Measurements from ENCODE around the gene LDLRAP1.
A peak's percentile ranks its signal among the peaks of the same experiment; 100 is the strongest.
"Not testable (repeated sequence)": the region's sequence is repeated elsewhere in the genome, so short reads cannot be mapped to it uniquely, and the experiment has no call there.

The LDLRAP1 gene

DNA sequence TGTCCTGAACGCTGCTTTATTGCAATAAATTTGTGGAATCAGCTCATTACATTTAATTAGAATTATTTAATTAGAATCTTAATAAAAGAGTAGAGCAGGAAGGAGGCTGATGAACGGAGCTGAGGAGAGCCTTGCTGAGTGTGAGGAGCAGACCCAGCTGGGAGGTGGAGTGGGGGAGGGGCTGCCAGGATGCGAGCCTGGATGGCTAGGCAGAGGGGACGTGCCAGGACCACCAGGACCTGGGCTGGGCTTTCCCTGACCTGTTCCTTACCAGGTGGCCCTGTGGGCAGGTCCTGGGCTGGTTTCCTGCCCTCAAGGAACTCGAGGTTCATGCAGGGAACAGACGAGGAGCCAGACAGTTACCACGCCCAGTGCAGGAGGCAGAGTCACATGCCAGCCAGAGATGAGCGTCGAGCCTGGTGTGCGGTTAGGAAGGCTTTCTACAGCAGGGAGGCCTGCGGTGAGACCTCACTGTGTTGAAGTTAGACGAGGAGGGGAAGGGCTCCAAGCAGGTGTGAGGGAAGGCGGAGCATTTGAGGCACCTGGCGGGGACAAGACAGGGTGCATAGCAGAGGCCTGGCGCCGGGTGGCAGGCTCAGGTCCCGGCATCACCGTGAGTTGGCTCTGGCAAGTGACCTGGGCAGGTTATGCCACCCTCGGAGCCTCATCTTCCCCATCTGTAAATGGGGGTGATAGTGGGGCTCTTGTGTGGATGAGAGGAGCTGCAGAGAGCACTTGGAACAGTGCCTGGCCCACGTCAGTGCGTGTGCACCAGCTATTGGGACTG lies 33.9 kb downstream of the LDLRAP1 start:
- no peak for DNase-seq (ENCODE audit: low spot score)

DNA sequence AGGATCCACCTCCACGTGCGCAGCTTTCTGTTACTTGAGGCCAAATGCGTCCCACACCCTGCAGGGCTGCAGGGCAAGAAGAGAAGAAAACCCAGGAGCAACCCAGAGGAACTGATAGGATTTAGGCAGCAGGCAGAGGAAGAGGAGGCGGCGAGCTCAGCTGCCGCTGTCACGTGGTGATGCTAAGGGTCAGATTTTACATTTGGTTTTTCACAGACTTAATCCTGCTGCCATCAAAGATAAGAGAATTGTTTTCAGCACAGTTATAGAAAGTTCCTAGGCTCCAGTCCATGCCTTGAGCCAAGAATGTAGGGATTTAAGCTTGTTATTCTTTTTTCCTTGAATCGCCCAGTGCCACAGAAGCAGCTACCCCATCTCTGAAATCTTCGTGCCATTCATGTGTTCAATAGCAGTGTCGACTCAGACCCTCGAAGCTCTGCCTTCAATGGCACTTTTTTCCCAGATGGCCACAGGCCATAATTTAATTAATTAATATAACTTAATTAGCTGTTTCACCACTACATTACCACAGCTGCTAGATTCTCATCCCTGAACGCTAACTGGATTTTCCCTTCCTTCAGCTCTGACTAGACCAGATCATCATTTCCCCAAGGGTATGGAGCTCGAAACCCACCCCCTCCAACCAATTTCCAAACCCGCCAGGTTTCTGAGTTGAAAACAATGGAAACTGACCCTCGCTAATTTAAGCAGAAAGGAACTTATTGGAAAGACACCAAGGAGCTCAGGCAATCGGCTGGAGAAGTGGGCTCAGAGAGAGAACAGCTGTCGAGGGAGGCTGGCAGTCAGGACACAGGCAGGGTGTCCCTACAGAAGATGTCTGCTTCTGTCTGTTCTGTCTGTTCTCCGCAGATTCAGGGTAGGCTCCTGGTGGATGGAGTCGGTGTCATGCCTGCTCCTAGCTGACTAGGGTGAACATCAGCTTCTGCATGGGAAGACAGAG lies 36.2 kb downstream of the LDLRAP1 start:
- DNase-seq (ENCODE audit: low spot score): no peak

DNA sequence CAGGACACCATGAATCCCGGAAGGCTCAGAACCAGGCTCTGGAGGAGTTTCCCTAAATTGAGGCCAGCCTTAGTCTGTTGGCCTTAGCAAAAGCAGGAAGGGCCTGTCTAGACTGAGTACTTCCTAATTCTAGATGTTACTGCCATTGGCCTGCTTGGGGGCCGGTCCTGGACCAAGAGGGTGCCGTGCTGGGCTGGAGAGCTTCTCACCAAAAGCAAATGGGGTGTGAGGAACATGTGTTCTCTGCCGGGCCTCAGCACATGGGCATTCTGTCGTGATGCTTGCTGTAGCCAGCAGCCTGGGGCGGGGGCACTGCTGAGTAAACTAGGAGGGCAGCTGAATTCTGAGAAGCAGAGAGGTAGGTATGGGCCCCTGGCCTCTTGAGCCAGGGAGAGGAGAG lies 37.5 kb downstream of the LDLRAP1 start:
- DNase-seq (ENCODE audit: low spot score): no peak

DNA sequence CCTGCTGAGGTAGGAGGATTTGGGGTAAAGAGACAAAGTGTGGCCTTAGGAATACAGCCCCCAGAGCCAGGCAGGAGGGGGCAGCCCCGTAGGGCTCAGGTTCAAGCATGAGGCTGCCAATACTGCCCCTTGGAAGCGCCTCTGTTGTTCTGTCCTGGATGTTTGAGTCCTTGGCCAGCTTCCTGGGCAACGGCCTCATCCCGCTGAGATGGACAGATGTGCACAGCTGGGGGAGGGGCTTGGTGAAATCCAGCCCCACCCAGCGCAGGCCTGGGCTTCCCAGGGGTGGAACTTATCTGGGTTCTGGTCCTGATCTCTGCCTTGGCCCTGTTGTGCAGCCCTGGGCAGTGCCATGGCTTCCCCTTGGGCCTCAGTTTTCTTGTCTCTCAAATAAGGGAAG lies 38.4 kb downstream of the LDLRAP1 start:
- no peak for DNase-seq (ENCODE audit: low spot score)

DNA sequence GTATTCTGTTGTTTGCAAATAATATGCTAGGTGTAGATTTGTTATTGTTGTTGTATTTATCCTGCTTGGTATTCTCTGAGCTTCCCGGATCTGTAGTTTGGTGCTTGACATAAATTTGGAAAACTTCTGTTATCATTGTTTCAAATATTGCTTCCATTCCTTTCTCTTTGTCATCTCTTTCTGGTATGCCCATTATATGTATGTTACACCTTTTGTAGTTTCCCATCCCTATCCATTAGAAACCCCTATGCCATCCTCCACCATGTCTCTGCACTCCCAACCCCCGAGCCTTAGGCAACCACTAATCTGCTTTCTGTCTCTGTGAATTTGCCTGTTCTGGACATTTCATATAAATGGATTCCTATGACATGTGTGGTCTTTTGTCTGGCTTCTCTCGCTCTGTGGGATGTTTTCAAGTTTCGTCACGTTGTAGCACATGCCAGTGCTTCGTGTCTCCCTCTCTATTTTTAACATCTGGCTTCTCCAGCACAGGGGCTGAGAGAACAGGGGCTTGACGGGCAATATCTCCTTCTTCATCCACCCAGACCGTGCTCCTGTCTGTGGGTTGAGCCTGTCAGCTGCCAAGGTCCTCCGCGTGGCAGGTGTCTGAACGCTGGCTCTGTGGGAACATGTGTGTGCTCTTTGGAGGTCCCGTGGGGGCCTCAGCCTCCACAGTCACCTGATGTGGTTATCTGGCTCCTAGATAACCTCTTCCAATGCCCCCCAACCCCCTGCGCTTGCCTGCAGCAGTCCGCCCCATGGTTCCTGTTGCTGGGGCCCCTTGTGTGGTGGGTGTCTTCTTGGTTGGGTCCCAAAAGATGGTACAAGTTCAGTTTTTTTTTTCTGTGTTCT lies 40.3 kb downstream of the LDLRAP1 start:
- DNase-seq (ENCODE audit: low spot score): no peak

DNA sequence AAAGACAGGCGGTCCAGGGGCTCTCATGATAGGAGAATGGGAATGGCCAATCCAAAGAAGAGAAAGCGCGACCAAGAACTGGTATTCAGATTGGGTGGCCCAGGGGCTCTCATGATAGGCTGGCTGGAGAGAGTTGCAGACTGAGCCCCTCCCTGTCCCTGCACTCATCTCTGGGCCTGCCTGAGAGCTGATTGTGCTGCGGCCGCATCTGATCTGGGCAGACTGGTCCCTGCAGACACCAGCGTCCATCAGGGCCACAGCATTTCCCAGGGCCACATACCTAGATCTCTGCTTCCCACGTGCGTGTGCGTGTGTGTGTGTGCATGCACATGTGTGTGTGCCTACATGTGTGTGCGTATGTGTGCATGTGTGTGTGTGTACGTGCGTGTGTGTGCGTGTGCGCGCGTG lies 42.8 kb downstream of the LDLRAP1 start:
- DNase-seq (ENCODE audit: low spot score): no peak

DNA sequence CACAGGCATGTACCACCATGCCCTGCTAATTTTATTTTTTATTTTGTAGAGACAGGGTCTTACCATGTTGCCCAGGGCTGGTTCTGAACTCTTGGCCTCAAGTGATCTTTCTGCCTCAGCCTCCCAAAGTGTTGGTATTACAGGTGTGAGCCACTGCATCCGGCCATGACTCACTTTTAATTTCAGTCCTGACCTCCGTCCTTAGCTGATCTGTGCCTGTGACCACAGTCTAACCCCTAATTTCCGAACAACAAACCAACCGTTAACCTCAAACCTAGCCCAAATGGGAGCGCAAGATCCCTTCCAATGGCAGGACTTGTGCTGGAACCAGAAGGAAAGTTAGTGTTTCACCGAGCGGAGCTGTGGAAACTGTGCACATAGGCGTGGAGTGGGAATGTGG lies 43.9 kb downstream of the LDLRAP1 start:
- no peak for DNase-seq (ENCODE audit: low spot score)

DNA sequence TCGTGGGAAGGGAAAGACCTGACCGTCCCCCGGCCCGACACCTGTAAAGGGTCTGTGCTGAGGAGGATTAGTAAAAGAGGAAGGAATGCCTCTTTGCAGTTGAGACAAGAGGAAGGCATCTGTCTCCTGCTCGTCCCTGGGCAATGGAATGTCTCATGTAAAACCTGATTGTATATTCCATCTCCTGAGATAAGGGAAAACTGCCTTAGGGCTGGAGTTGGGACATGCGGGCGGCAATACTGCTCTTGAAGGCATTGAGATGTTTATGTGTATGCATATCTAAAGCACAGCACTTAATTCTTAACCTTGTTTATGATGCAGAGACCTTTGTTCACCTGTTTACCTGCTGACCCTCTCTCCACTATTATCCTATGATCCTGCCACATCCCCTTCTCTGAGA lies 44.8 kb downstream of the LDLRAP1 start:
- DNase-seq (ENCODE audit: low spot score): not testable (repeated sequence)

DNA sequence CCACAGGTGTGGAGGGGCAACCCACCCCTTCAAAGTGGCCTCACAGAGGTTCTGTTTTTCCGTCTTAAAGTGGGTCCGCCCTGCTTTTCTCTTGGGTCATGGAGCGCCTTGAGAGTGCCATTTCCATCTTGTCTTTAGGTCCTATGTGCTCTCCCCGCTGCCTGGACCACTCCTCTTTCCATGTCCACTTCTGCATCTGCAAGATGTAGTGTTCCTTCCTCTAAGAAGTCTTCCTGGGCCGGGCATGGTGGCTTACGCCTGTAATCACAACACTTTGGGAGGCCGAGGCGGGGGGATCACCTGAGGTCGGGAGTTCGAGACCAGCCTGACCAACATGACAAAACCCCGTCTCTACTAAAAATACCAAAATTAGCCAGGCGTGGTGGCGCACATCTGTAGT lies 45.4 kb downstream of the LDLRAP1 start:
- DNase-seq (ENCODE audit: low spot score): not testable (repeated sequence)

DNA sequence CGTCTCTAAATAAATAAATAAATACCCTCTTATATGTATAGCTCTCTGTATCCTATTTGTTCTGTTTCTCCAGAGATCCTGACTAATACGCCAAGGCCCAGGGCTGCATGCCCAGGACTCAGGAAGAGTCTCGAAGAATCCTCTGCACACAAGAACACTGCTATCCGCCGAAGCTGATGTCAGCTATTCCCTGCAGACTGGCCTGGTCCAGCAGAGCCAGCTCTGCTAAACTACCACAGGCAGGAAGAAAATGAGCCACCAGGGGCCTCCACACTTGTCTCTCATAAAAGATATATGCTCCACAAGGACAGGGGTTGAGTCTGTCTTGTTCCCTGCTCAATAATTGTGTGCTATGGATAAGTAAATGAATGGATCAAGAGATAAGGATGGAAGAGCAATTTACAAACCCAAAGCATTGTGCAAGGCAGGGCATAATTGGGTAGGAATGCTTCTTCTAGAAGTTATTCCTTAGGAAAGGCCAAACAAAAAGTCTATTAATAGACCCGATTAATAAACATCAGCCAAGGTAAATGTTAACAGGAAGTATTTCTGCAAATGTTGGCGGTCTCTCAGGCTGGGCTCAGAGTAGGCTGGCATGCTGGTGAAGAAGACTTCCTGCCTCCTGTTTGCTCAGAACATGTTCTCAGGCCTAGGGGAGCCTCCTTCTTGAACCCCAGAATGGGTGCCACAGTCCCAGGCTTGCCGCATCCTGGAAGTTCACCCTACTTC lies 46.9 kb downstream of the LDLRAP1 start:
- DNase-seq (ENCODE audit: low spot score): no peak

DNA sequence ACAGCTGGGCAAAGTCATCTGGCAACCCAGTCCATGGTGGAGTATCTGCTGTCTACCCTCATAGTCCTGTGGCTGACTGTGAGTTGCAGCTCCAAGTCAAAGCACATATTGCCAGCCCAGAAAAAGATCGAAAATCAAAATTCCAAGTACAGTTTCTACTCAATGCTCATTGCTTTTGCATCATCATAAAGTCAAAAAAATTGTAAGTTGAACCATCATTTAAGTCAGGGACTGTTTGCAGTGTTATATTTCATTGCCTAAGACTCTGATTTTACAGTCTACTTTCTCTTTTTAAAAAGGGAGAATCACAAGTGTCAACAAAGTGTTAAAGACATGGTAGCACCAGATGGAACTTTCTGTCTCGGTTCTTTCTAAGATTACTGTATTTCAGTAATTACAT lies 50.5 kb downstream of the LDLRAP1 start:
- DNase-seq (ENCODE audit: low spot score): no peak

DNA sequence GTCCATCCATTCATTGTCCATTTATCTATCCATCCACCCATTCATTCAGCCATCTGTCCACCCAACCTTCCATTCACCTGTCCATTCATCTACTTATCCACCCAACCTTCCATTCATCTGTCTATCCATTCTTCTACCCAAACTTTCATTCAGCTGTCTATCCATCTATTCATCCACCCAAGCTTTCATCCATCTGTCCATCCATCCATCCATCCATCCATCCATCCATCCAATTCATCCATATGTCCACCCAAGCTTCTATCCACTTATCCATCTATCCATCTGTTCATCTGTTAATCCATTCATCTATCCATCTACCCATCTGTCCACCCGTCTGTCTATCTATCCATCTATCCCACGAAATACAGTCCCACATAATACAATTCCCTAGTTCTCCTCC lies 51.6 kb downstream of the LDLRAP1 start:
- DNase-seq (ENCODE audit: low spot score): no peak

DNA sequence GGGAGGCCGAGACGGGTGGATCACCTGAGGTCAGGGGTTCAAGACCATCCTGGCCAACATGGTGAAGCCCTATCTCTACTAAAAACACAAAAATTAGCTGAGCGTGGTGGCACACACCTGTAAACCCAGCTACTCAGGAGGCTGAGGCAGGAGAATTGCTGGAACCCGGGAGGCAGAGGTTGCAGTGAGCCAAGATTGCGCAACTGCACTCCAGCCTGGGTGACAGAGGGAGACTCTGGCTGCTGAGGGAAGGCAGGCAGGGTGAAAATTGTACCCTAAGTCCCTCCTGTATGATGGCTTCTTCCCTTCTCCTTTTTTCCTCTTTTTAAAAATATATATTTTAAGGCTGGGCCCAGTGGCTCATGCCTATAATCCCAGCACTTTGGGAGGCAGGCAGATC lies 53.2 kb downstream of the LDLRAP1 start:
- DNase-seq (ENCODE audit: low spot score): not testable (repeated sequence)

DNA sequence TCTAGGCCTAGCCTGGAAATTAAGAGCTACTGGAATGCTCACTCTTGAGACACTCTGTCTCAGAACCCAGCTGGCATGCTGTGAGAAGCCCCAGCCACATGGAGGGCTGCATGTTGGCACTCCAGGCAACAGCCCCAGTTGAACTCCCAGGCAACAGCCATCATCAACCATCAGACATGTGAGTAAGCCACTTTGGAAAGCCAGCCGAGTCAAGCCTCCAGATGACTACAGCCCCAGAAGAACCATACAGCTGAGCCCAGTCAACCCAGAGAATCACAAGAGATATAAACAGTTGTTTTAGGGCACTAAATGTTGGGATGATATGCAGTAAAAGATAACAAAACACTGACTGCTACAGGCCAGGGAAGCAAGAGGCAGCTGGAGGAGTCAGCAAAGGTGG lies 55.5 kb downstream of the LDLRAP1 start:
- DNase-seq (ENCODE audit: low spot score): no peak

DNA sequence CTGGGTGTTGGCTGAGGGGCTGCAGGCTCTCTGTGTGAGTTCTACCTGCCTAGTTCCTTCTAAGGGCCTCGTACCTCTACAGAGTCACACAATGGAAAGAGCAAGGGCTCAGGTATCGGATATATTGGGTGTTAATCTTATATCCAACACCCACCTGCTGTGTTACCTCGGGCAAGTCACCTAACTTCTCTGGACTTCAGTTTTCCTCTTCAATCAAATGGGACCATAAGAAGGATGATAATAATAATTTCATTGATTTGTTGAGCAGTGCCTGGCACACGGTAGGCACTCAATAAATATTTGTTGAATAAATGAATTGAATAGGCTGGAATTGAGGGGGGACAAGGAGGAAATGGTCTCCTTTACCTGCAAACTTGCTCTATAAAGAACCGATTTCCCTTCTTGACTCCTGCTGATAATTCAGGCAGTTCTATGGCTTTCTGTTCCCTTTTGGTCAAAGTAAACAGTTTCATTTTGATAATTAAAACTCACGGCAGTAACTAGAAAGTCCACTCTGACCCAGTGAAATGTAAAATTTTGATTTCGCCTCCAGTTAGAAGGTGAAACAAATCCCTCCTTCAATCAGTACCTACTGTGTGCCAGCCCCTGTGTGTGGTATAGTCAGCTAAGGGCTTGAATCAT lies 56.7 kb downstream of the LDLRAP1 start:
- DNase-seq (ENCODE audit: low spot score): no peak

DNA sequence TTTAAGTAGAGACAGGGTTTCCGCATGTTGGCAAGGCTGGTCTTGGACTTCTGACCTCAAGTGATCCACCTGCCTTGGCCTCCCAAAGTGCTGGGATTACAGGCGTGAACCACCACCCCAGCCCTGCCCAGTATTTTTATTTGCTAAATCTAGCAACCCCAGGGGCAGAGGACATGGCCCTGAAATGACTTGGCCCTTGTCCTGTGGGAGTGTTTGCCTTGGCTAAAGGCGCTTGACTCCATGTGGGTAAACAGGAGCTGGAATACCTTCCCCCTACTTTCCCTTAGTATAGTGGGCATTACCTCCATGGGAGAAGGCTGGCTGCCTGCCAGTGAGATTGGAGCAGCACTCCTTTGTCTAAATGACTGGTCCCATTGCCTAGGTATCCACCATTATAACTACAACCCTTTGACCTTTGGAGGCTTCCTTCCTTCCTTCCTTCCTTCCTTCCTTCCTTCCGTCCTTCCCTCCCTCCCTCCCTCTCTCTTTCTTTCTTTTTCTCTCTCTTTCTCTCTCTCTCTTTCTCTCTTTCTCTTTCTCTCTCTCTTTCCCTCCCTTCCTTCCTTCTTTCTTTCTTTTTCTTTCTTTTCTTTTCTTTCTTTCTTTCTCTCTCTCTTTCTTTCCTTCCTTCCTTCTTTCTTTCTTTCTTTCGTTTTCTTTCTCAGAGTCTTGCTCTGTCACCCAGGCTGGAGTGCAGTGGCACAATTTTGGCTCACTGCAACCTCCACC lies 57.7 kb downstream of the LDLRAP1 start:
- not testable (repeated sequence) for DNase-seq (ENCODE audit: low spot score)

DNA sequence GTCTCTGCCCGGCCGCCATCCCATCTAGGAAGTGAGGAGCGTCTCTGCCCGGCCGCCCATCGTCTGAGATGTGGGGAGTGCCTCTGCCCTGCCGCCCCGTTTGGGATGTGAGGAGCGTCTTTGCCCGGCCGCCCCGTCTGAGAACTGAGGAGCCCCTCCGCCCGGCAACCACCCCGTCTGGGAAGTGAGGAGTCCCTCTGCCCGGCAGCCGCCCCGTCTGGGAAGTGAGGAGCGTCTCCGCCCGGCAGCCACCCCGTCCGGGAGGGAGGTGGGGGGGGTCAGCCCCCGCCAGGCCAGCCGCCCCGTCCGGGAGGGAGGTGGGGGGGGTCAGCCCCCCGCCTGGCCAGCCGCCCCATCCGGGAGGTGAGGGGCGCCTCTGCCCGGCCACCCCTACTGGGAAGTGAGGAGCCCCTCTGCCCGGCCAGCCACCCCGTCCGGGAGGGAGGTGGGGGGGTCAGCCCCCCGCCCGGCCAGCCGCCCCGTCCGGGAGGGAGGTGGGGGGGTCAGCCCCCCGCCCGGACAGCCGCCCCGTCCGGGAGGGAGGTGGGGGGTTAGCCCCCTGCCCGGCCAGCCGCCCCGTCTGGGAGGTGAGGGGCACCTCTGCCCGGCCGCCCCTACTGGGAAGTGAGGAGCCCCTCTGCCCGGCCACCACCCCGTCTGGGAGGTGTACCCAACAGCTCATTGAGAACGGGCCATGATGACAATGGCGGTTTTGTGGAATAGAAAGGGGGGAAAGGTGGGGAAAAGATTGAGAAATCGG lies 60.6 kb downstream of the LDLRAP1 start:
- DNase-seq (ENCODE audit: low spot score): not testable (repeated sequence)

DNA sequence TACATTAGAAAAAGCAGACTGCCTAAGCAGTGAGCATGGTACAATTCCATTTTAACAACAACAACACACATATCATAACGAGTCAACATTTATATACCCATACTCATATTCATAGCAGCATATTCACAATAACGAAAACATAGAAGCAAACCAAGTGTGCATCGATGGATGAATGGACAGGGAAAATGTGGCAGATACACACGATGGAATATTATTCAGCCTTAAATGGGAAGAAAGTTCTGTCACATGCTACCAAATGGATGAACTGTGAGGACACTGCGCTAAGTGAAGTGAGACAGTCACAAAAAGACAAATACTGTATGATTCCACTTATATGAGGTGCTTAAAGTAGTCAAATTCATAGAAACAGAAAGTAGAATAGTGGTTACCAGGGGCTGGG lies 63.7 kb downstream of the LDLRAP1 start:
- DNase-seq (ENCODE audit: low spot score): no peak

DNA sequence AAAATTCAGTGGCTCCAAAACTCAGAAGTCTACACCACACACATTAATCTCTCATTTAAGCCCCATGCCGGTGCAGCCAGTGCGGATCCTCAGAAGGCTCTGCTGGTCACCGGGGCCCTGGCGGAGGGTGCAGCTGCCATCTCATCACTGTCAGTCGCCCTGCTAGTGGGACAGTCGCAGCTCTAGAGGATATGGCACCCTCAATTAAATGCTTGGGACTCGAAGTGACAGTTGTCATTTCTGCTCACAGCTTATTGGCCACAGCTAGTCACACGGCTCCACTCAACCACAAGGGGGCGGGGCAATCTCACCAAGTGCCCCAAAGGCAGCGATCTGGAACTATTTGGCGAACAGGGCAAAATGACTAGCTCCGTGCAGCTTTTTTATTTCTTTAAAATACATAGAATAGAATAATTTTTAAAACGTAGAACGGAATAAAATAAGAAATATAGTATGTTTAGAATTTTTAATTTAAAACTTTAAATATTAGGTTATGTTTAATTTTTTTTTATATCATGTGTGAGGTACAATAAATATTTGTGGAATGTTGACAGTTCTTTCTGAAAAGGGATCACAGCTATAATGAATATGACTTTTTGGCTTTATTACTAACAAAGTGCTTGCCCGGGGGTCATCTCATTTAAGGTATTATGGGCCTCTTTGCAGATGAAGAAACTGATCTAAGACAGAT lies 65.2 kb downstream of the LDLRAP1 start:
- DNase-seq (ENCODE audit: low spot score): peak; percentile 83
